ENCODE results near the gene CCDC32.
"Not testable (repeated sequence)": the region's sequence is repeated elsewhere in the genome, so short reads cannot be mapped to it uniquely, and the experiment has no call there.

GRCh38 chr15:40576914-40577313 is 12.1 kb upstream of the CCDC32 start:
- not testable (repeated sequence) for TF ChIP-seq RNF2 (IDR thresholded peaks at IDR 0.05; ENCODE audit: borderline replicate concordance, low read depth, low read length, missing control alignments, poor library complexity, severe bottlenecking); CTCF (IDR thresholded peaks at IDR 0.05; ENCODE audit: control extremely low read depth in 1 of 3, insufficient read depth in 1 of 3, low read depth in 1 of 3, low read length in 3 of 3); EZH2 (IDR thresholded peaks at IDR 0.05; ENCODE audit: low read depth, low read length, severe bottlenecking); POLR2A (IDR thresholded peaks at IDR 0.05; ENCODE audit: control extremely low read depth in 1 of 2, low read depth in 2 of 2, low read length in 2 of 2); POLR2AphosphoS5 (IDR thresholded peaks at IDR 0.05; ENCODE audit: low read depth, low read length); SUZ12 (IDR thresholded peaks at IDR 0.05; ENCODE audit: low read length); CHD1 (IDR thresholded peaks at IDR 0.05; ENCODE audit: low read depth, low read length); ZNF274 (IDR thresholded peaks at IDR 0.05; ENCODE audit: borderline replicate concordance, extremely low read depth, low read length); RAD21 (IDR thresholded peaks at IDR 0.05 in 1 of 2, conservative IDR thresholded peaks at IDR 0.05 in 1 of 2; ENCODE audit: low read depth in 2 of 2, low read length in 2 of 2); KDM1A (IDR thresholded peaks at IDR 0.05; ENCODE audit: borderline replicate concordance, low read length); MAFK (IDR thresholded peaks at IDR 0.05; ENCODE audit: low read depth, low read length); ASH2L (IDR thresholded peaks at IDR 0.05; ENCODE audit: low read length); RFX5 (IDR thresholded peaks at IDR 0.05; ENCODE audit: borderline replicate concordance, low read depth, low read length)
